Measurements from ENCODE around the gene ARHGEF28. TPM values are rescaled to one million over a fixed set of nuclear protein-coding genes. Genes with fewer than 3 reads are reported as not detected.

ARHGEF28 gene
- total and polyA plus RNA-seq, 10 of the 15 experiments (the other 5 are each of a cell fraction or from before 2014, with no cell fraction given), result 0.10 to 0.72 (median 0.22) TPM; not detected in 2

DNA sequence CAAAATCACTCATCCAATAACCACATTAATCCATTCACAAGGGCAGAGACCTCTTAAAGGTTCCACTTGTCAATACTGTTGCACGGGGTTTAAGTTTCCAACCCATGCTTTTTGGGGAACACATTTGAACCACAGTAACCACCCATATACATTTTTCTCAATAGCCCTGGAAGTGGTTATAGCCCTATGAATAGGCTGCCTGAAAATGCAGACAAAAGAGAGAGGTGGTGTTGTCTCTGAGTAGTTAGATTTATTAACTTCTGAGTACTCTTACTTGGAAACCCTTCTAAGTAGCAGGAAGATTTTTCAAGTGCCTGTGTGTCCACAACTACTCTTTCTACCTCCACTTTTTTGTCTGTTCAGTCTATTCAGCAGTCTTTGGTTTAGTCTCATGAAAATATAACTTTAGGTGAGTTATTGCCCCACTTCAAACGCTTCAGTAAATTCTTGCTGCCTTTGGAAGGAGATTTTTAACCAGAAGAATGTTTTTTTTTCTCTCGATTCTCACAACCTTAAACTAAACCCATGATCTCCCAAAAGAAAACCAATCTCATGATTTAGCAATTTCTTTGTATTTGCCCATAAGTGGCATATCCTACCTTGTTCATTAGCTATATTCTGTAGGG, 42.6 kb downstream of the ARHGEF28 start:
- Histone ChIP-seq H3K4me1 (ENCODE audit: control insufficient read depth, insufficient read depth, low read length) (peaks cover 26% of the 10 kb centered on the region), H3K9me3 (replicated peaks; ENCODE audit: control insufficient read depth, insufficient read depth, low read length) (no peaks in the 10 kb centered on the region), H3K9ac (ENCODE audit: control insufficient read depth, insufficient read depth, low read length) (no peak overlapping the region), H3K79me2 (ENCODE audit: control insufficient read depth, insufficient read depth, low read length) (no peaks in the 10 kb centered on the region), H3K27ac (ENCODE audit: control insufficient read depth, insufficient read depth) (peak overlapping the region; percentile 54), H2AFZ (ENCODE audit: control insufficient read depth, low read depth, low read length) (no peak overlapping the region), H3K27me3 (replicated peaks in 1 of 2; ENCODE audit: control insufficient read depth in 2 of 2, insufficient read depth in 2 of 2, low read length in 1 of 2) (no peaks in the 10 kb centered on the region), H4K20me1 (ENCODE audit: control insufficient read depth, insufficient read depth) (no peaks in the 10 kb centered on the region), H3K4me2 (ENCODE audit: control insufficient read depth, insufficient read depth) (peak overlapping the region; percentile 28), H3K4me3 (no peak overlapping the region), H3K36me3 (ENCODE audit: control insufficient read depth in 2 of 2, insufficient read depth in 2 of 2, low read length in 1 of 2) (no peaks in the 10 kb centered on the region)
- SMC1A ChIA-PET (ENCODE audit: uncharacterized antibody, unreplicated experiment), result interaction anchor here (1.4 to 9.9 kb wide), 4 partner anchors 7 to 82 kb away, joined by 6 to 114 read pairs (median 18); no protein-coding TSS in a partner anchor
- FAIRE-seq, result no peak
- DNase-seq (ENCODE audit: low read depth, low spot score), result no peak
- in situ Hi-C loops (cut with MboI) (no loop called here), intact Hi-C loops (cut with micrococcal nuclease; ENCODE audit: unreplicated experiment) (loop anchor here (2.0 to 5.0 kb wide), 2 partner anchors 24 to 124 kb away; no protein-coding TSS in a partner anchor)
- RAD21 ChIA-PET (ENCODE audit: unreplicated experiment), result interaction anchor here (0.6 to 2.3 kb wide), 4 partner anchors 10 to 27 kb away, joined by 3 to 13 read pairs (median 7); no protein-coding TSS in a partner anchor
- ATAC-seq, result peak; percentile 61
- CTCF ChIA-PET, result interaction anchor here (1.5 kb wide), 1 partner anchor 10 kb away, joined by 5 read pairs; no protein-coding TSS in a partner anchor
- WGBS (ENCODE audit: insufficient coverage, insufficient replicate concordance, low lambda C conversion rate, missing lambda C conversion rate), result 31% methylated on average over 3 of the region's 3 CpGs
- POLR2A ChIA-PET, result no interaction called here
- BruUV-seq (replicated peaks), result no TSS peak
- TF ChIP-seq ESRRA (IDR thresholded peaks at IDR 0.05; ENCODE audit: low read length) (no peak), TBL1XR1 (IDR thresholded peaks at IDR 0.05; ENCODE audit: low read depth, low read length) (no peak), PAX8 (IDR thresholded peaks at IDR 0.05) (no peak), IKZF2 (IDR thresholded peaks at IDR 0.05) (no peak; a peak in 1 of 4 replicates), ASH2L (IDR thresholded peaks at IDR 0.05; ENCODE audit: borderline replicate concordance, low read depth) (no peak), EED (IDR thresholded peaks at IDR 0.05; ENCODE audit: low read depth) (no peak), JUND (IDR thresholded peaks at IDR 0.05; ENCODE audit: low read depth, low read length) (no peak), ZZZ3 (IDR thresholded peaks at IDR 0.05; ENCODE audit: control insufficient read depth, insufficient read length, low read depth) (no peak), RUNX3 (IDR thresholded peaks at IDR 0.05; ENCODE audit: low read length) (peak; percentile 40; the same call in 1 of the 2 replicates), ZNF274 (IDR thresholded peaks at IDR 0.05; ENCODE audit: insufficient read depth, insufficient read length) (no peak), BHLHE40 (IDR thresholded peaks at IDR 0.05; ENCODE audit: borderline replicate concordance in 1 of 2, low read depth in 2 of 2, low read length in 1 of 2) (0 out of 4 replicates have a peak, but pooled peaks of 1 of the 2 experiments have one; percentile 10), SIX5 (IDR thresholded peaks at IDR 0.05; ENCODE audit: low read depth, low read length, severe bottlenecking) (no peak), EGR1 (IDR thresholded peaks at IDR 0.05; ENCODE audit: borderline replicate concordance in 1 of 2, low read depth in 2 of 2, low read length in 2 of 2) (no peak), TAF1 (IDR thresholded peaks at IDR 0.05; ENCODE audit: borderline replicate concordance, low read depth, low read length) (no peak)
- TF ChIP-seq, protein P1, sequence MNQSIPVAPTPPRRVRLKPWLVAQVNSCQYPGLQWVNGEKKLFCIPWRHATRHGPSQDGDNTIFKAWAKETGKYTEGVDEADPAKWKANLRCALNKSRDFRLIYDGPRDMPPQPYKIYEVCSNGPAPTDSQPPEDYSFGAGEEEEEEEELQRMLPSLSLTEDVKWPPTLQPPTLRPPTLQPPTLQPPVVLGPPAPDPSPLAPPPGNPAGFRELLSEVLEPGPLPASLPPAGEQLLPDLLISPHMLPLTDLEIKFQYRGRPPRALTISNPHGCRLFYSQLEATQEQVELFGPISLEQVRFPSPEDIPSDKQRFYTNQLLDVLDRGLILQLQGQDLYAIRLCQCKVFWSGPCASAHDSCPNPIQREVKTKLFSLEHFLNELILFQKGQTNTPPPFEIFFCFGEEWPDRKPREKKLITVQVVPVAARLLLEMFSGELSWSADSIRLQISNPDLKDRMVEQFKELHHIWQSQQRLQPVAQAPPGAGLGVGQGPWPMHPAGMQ (IDR thresholded peaks at IDR 0.05; ENCODE audit: borderline replicate concordance), result no peak
- TF ChIP-seq, protein P2, sequence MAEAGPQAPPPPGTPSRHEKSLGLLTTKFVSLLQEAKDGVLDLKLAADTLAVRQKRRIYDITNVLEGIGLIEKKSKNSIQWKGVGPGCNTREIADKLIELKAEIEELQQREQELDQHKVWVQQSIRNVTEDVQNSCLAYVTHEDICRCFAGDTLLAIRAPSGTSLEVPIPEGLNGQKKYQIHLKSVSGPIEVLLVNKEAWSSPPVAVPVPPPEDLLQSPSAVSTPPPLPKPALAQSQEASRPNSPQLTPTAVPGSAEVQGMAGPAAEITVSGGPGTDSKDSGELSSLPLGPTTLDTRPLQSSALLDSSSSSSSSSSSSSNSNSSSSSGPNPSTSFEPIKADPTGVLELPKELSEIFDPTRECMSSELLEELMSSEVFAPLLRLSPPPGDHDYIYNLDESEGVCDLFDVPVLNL (IDR thresholded peaks at IDR 0.05; ENCODE audit: low read depth, low read length), result no peak
- TF ChIP-seq, protein P3, sequence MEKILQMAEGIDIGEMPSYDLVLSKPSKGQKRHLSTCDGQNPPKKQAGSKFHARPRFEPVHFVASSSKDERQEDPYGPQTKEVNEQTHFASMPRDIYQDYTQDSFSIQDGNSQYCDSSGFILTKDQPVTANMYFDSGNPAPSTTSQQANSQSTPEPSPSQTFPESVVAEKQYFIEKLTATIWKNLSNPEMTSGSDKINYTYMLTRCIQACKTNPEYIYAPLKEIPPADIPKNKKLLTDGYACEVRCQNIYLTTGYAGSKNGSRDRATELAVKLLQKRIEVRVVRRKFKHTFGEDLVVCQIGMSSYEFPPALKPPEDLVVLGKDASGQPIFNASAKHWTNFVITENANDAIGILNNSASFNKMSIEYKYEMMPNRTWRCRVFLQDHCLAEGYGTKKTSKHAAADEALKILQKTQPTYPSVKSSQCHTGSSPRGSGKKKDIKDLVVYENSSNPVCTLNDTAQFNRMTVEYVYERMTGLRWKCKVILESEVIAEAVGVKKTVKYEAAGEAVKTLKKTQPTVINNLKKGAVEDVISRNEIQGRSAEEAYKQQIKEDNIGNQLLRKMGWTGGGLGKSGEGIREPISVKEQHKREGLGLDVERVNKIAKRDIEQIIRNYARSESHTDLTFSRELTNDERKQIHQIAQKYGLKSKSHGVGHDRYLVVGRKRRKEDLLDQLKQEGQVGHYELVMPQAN (conservative IDR thresholded peaks at IDR 0.05), result no peak
- TF ChIP-seq, protein P4, sequence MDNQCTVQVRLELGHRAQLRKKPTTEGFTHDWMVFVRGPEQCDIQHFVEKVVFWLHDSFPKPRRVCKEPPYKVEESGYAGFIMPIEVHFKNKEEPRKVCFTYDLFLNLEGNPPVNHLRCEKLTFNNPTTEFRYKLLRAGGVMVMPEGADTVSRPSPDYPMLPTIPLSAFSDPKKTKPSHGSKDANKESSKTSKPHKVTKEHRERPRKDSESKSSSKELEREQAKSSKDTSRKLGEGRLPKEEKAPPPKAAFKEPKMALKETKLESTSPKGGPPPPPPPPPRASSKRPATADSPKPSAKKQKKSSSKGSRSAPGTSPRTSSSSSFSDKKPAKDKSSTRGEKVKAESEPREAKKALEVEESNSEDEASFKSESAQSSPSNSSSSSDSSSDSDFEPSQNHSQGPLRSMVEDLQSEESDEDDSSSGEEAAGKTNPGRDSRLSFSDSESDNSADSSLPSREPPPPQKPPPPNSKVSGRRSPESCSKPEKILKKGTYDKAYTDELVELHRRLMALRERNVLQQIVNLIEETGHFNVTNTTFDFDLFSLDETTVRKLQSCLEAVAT (IDR thresholded peaks at IDR 0.05), result no peak; the same call in 1 of the 2 replicates

All from GM12878 (cell line).